ENCODE measurements around the gene KRTAP12-3.
"Not testable (repeated sequence)": the region's sequence is repeated elsewhere in the genome, so short reads cannot be mapped to it uniquely, and the experiment has no call there.

KRTAP12-3 gene

GRCh38 chr21:44696572-44696971 is 38.8 kb downstream of the KRTAP12-3 start:
- Histone ChIP-seq H3K27ac (no peak overlapping the region), H3K4me1 (no peaks in the 10 kb centered on the region), H3K9me3 (peaks cover 0 to 16% (median 6%) of the 10 kb centered on the region in 3 donors), H3K36me3 (no peaks in the 10 kb centered on the region), H3K4me3 (no peak overlapping the region), H3K27me3 (peaks cover 0 to 66% of the 10 kb centered on the region in 2 donors)
- DNase-seq, result no peak
- no peak for TF ChIP-seq CTCF (IDR thresholded peaks at IDR 0.05)
- intact Hi-C loops (cut with DNase I; ENCODE audit: low total_unique reads), result no loop called here

- H3K9me3 ChIP-seq, result peaks cover 0 to 13% (median 6%) of the 10 kb centered on the region in 3 donors
- H3K27ac ChIP-seq; H3K36me3 ChIP-seq; DNase-seq; H3K4me3 ChIP-seq; intact Hi-C loops (cut with DNase I; ENCODE audit: low total_unique reads); H3K4me1 ChIP-seq: not testable (repeated sequence)
- H3K27me3 ChIP-seq, result peaks cover 0 to 73% of the 10 kb centered on the region in 2 donors
Measured at GRCh38 chr21:44697172-44697810, 39.6 kb downstream of the KRTAP12-3 start, which contains the start of gene KRTAP10-12. TSS of gene KRTAP10-12 (plus strand) at chr21:44697172. CDS start at chr21:44697202, 30 bp downstream.

GRCh38 chr21:44697811-44698734 is 40.3 kb downstream of the KRTAP12-3 start:
- intact Hi-C loops (cut with DNase I; ENCODE audit: low total_unique reads), result no loop called here
- Histone ChIP-seq H3K27me3 (peaks cover 0 to 81% of the 10 kb centered on the region in 2 donors), H3K27ac (no peak overlapping the region), H3K36me3 (no peaks in the 10 kb centered on the region), H3K4me1 (no peaks in the 10 kb centered on the region), H3K9me3 (peaks cover 0 to 5% (median under 1%) of the 10 kb centered on the region in 3 donors), H3K4me3 (no peak overlapping the region)
- DNase-seq, result peak in 1 of 2 donors; percentile 41
- no peak for TF ChIP-seq CTCF (IDR thresholded peaks at IDR 0.05)

- no peaks in the 10 kb centered on the region for H3K9me3 ChIP-seq
- no peaks in the 10 kb centered on the region for H3K4me1 ChIP-seq
- H3K36me3 ChIP-seq, result no peaks in the 10 kb centered on the region
- intact Hi-C loops (cut with DNase I; ENCODE audit: low total_unique reads), result no loop called here
- peaks cover 0 to 96% of the 10 kb centered on the region in 2 donors for H3K27me3 ChIP-seq
- DNase-seq, result peak in 1 of 2 donors; percentile 57
- no peak for TF ChIP-seq CTCF (IDR thresholded peaks at IDR 0.05)
- no peak overlapping the region for H3K27ac ChIP-seq
- H3K4me3 ChIP-seq, result no peak overlapping the region
Measured at GRCh38 chr21:44699502-44700001, 41.8 kb downstream of the KRTAP12-3 start.

- H3K36me3 ChIP-seq, result no peaks in the 10 kb centered on the region
- H3K9me3 ChIP-seq, result no peaks in the 10 kb centered on the region
- intact Hi-C loops (cut with DNase I; ENCODE audit: low total_unique reads), result no loop called here
- peaks cover 0 to 91% of the 10 kb centered on the region in 2 donors for H3K27me3 ChIP-seq
- TF ChIP-seq CTCF (IDR thresholded peaks at IDR 0.05), result no peak
- H3K4me3 ChIP-seq, result no peak overlapping the region
- H3K27ac ChIP-seq, result no peak overlapping the region
- no peak for DNase-seq
- H3K4me1 ChIP-seq, result no peaks in the 10 kb centered on the region
Measured at GRCh38 chr21:44700101-44701022, 42.6 kb downstream of the KRTAP12-3 start.

Measured in tibial artery (tissue), 4 donors.